Prostate gland (tissue), 2 donors: ENCODE results near the gene CHST15. TPM values are rescaled to one million over a fixed set of nuclear protein-coding genes. Genes with fewer than 3 reads are reported as not detected.

Experiments
- DNase-seq: peaks from one replicate; pipeline ENCODE4 v3.0.0-alpha.2; 2019; ENCODE audit warnings: low spot score
- H3K27ac ChIP-seq, 2 donors: fragments of 200-600 bp; sonication (generic); 2 replicates each; pipeline ENCODE4 v1.5.1; 2017 to 2019
- H3K27me3 ChIP-seq: fragments of 200-600 bp; sonication (generic); replicated peaks from 2 replicates; pipeline ENCODE4 v1.5.1; 2019; ENCODE audit not compliant: insufficient read depth
- H3K36me3 ChIP-seq, 2 donors: fragments of 200-600 bp; sonication (generic); 1 replicate in 1 of 2; 2 replicates in 1 of 2; pipeline versions ENCODE4 v1.5.1 to v1.8.1; 2017 to 2019
- H3K4me1 ChIP-seq: fragments of 200-600 bp; sonication (generic); replicated peaks from 2 replicates; pipeline ENCODE4 v1.5.1; 2019
- H3K4me3 ChIP-seq, 2 donors: fragments of 200-600 bp; sonication (generic); 2 replicates each; pipeline ENCODE4 v1.5.1; 2017 to 2019
- H3K9me3 ChIP-seq: fragments of 200-600 bp; sonication (generic); 2 replicates; pipeline ENCODE4 v1.5.1; 2017
- POLR2A ChIP-seq: fragments of 450-650 bp; IDR thresholded peaks from one replicate; pipeline ENCODE4 v1.6.1; 2016; ENCODE audit warnings: antibody characterized with exemption, mild to moderate bottlenecking
- POLR2AphosphoS5 ChIP-seq: sonication (generic); formaldehyde crosslinking; IDR thresholded peaks from one replicate; pipeline ENCODE4 v1.6.1; 2017; ENCODE audit warnings: antibody characterized with exemption
- WGBS: methylation state at CpG from one replicate; pipeline ENCODE4 v1.1.5; 2018; 5-methylcytosine and 5-hydroxymethylcytosine counted together
- intact Hi-C: fragments of 100-400 bp; cut with DNase I; formaldehyde crosslinking; loops from one replicate; pipeline ENCODE4 v1.14.2; 2022
- total RNA-seq, 2 donors: library from RNA; depleted of rRNA; stranded (reverse); fragments of >200 nt; gene quantifications; one replicate each; pipeline ENCODE4 v1.1.0, GENCODE V29; 2016
- TF ChIP-seq, protein P1 (sequence below), 4 experiments: fragments of 200-600 bp in 2 of 4; fragments of 450-650 bp in 2 of 4; sonication (generic) in 2 of 4; IDR thresholded peaks; 1 replicate in 3 of 4; 2 replicates in 1 of 4; pipeline ENCODE4 v1.5.1; 2016 to 2019; ENCODE audit warnings: antibody characterized with exemption in 4 of 4, mild to moderate bottlenecking in 2 of 4, moderate library complexity in 2 of 4

CHST15 gene
- total RNA-seq, 2 donors from 2014 or later = 13.9 to 26.0 TPM

DNA sequence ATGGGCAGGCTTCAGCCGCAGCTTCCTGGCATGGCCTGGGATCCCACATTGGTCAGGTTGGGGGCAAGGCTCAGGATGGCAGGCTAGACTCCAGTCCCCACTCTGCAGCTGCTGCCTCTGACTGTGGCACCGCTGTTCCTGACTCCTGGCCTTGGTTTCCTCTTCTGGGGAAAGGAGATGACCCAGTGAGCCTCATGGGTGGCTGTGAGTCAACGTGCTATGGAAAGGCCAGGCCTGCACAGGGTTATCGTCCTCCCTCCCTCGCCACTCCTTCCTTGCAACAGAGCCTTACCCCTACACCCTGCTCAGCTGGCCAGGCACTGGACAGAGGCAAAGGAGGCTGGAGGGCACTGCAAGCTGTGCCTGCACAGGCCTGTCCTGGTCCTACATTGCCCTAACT, 36.1 kb upstream of the CHST15 start:
- no peaks in the 10 kb centered on the region for H3K4me1 ChIP-seq
- H3K27me3 ChIP-seq = no peaks in the 10 kb centered on the region
- H3K4me3 ChIP-seq = no peak overlapping the region
- TF ChIP-seq POLR2AphosphoS5 (no peak), POLR2A (no peak)
- TF ChIP-seq, protein P1, sequence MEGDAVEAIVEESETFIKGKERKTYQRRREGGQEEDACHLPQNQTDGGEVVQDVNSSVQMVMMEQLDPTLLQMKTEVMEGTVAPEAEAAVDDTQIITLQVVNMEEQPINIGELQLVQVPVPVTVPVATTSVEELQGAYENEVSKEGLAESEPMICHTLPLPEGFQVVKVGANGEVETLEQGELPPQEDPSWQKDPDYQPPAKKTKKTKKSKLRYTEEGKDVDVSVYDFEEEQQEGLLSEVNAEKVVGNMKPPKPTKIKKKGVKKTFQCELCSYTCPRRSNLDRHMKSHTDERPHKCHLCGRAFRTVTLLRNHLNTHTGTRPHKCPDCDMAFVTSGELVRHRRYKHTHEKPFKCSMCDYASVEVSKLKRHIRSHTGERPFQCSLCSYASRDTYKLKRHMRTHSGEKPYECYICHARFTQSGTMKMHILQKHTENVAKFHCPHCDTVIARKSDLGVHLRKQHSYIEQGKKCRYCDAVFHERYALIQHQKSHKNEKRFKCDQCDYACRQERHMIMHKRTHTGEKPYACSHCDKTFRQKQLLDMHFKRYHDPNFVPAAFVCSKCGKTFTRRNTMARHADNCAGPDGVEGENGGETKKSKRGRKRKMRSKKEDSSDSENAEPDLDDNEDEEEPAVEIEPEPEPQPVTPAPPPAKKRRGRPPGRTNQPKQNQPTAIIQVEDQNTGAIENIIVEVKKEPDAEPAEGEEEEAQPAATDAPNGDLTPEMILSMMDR (IDR thresholded peaks at IDR 0.05) = no peak
- intact Hi-C loops = no loop called here
- no peak for DNase-seq
- WGBS = 91% methylated on average over 4 of the region's 5 CpGs
- H3K9me3 ChIP-seq = no peaks in the 10 kb centered on the region
- no peak overlapping the region for H3K27ac ChIP-seq
- no peaks in the 10 kb centered on the region for H3K36me3 ChIP-seq

DNA sequence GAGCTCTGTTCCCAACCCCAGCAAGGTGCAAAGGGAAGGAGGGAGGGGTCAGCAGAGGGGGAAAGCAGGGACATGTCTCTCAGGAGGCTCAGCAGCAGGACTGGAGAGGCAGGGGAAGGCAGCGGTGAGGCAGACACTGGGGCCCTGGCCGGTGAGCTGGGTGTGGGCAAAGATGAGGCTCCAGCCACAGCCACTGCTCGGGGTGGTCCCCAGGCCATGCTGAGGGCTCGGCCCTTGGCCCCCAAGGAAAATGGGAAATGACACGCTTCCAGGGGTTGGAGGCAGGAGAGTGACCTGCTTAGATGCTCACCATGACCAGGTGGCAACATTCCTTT, 35.4 kb upstream of the CHST15 start:
- no peak for DNase-seq
- Histone ChIP-seq H3K4me1 (no peaks in the 10 kb centered on the region), H3K9me3 (no peaks in the 10 kb centered on the region), H3K27ac (no peak overlapping the region), H3K4me3 (no peak overlapping the region), H3K36me3 (no peaks in the 10 kb centered on the region), H3K27me3 (no peaks in the 10 kb centered on the region)
- WGBS = 95% methylated on average over 5 of the region's 5 CpGs
- TF ChIP-seq POLR2A (no peak), POLR2AphosphoS5 (no peak)
- TF ChIP-seq, protein P1 (IDR thresholded peaks at IDR 0.05) = no peak
- intact Hi-C loops = no loop called here

DNA sequence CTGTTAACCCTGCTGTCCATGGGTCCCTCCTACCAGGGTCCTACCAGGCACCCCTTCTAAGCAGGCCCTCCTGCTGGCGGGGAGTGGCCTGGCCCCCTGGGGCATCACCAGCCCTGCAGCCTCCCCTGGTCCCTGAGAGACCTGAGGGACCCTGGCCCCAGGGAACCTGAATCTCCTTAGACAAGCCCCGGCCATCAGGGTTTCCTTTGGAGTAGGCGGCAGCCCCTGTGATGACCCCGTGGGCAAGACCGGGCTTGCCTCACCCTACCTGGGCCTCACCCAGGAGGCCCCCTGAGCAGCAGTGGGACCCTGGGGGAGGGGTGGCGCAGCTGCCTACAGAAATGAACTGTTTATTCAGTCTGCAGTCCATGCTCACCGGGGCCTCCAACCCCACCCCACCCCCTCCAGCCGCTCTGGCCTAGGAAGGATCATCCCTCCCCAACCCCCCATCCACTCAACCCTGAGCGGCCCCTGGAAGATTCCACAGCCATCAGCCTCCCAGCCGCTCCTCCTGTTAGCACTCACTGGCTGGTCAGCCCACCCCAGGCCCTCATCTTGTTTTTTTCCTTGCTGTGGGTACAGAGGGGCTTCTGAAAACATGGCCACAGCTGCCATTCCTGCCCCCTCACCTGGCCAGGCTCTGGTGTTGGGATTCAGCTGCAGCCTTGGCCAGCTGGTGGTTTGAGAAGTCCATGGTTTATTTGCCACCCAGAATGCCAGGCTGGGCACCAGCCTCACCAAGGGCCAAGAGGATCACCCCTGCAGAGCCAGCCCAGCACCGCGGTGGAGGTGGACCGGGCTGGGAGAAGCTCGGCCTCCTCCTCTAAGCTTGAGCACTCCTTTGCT, 34.8 kb upstream of the CHST15 start:
- no peak overlapping the region for H3K27ac ChIP-seq
- no peaks in the 10 kb centered on the region for H3K4me1 ChIP-seq
- H3K4me3 ChIP-seq = no peak overlapping the region
- no peaks in the 10 kb centered on the region for H3K36me3 ChIP-seq
- 82% methylated on average over 14 of the region's 14 CpGs for WGBS
- intact Hi-C loops = no loop called here
- DNase-seq = no peak
- TF ChIP-seq, protein P1 (IDR thresholded peaks at IDR 0.05) = no peak
- TF ChIP-seq POLR2A (no peak), POLR2AphosphoS5 (no peak)
- H3K9me3 ChIP-seq = no peaks in the 10 kb centered on the region
- no peaks in the 10 kb centered on the region for H3K27me3 ChIP-seq

DNA sequence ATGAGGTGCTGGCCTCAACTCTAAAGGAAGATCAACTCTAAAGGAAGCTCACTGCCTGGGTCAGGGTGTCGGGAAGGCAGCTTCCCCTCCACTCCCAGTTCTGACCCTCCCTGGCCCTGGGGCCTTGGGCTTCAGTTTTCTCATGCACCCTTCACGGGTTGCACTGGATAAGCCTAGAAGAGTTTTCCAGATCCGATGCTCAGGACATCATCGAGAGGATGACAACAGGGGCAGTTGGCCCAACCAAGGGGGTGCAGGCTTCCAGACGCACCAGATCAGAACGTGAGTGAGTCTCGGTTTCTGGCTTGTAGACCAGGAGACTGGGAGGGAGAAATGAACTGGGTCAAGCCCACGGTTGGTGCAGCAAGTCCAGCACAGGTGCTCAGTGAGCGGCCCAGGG, 34.2 kb upstream of the CHST15 start:
- H3K36me3 ChIP-seq = no peaks in the 10 kb centered on the region
- intact Hi-C loops = no loop called here
- WGBS = 97% methylated on average over 9 of the region's 9 CpGs

More for the DNA sequence above, 34.2 kb upstream of the CHST15 start:
- Histone ChIP-seq H3K27me3 (no peaks in the 10 kb centered on the region), H3K9me3 (no peaks in the 10 kb centered on the region), H3K27ac (no peak overlapping the region), H3K4me3 (no peak overlapping the region), H3K4me1 (no peaks in the 10 kb centered on the region)
- no peak for TF ChIP-seq POLR2A
- TF ChIP-seq POLR2AphosphoS5 = no peak
- TF ChIP-seq, protein P1 (IDR thresholded peaks at IDR 0.05) = no peak
- DNase-seq = no peak
